NCI-H460 (cell line): ENCODE data around the gene PLCB4. TPM values are rescaled to one million over a fixed set of nuclear protein-coding genes. Genes with fewer than 3 reads are reported as not detected.
"Not testable (repeated sequence)": the region's sequence is repeated elsewhere in the genome, so short reads cannot be mapped to it uniquely, and the experiment has no call there.

ENCODE experiments used
- DNase-seq: peaks from one replicate; pipeline ENCODE4 v3.0.0-alpha.2; 2016; ENCODE audit warnings: low read depth; ENCODE audit errors: extremely low read depth
- polyA plus RNA-seq: library from polyadenylated mRNA; depleted of rRNA; stranded (reverse); fragments of >200 nt; gene quantifications from 2 replicates; pipeline ENCODE4 v1.2.3, GENCODE V29; 2014; cell fraction: nucleus; rRNA removed
- total RNA-seq: library from RNA; depleted of rRNA; stranded (reverse); fragments of >200 nt; shearing (Covaris generic); gene quantifications from 2 replicates; pipeline ENCODE4 v1.2.3, GENCODE V29; 2014; rRNA removed

The PLCB4 gene
- total RNA-seq, result 14.8 and 15.2 TPM in 2 replicates
- polyA plus RNA-seq, result 8.9 and 9.5 TPM in 2 replicates

GRCh38 chr20:9068841-9069663, at the start of gene PLCB4:
Gene PLCB4, plus strand, starts transcription at chr20:9069087. Its CDS starts 238,728 bp downstream, at chr20:9307815.
- DNase-seq, result peak; percentile 69

- DNase-seq, result no peak
Measured at GRCh38 chr20:9019833-9020232, 49.1 kb upstream of the PLCB4 start.

DNA sequence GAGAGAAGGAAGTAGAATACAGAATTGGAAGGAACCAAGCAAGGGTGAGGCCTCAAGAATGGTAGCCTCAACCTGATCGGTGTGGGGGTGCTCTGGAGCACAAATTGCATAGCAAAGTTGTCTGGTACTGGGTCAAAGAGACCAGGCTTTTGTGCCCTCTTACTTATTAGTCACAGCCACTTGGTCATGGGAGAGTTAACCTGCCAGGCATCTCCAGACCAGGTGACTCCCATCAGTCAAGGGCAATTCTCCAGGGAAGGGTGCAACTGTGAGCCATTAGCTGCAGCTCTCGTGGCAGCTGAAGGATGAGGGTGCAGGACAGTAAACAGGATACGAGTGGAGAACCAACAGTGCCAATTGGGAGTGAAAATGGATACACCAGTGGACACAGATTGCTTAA, 47.7 kb upstream of the PLCB4 start:
- no peak for DNase-seq

GRCh38 chr20:9021699-9022098, 47.2 kb upstream of the PLCB4 start:
- no peak for DNase-seq

- DNase-seq, result no peak
Measured at GRCh38 chr20:9022376-9022775, 46.5 kb upstream of the PLCB4 start.

- no peak for DNase-seq
Measured at GRCh38 chr20:9024606-9025005, 44.3 kb upstream of the PLCB4 start.

GRCh38 chr20:9025011-9025410, 43.9 kb upstream of the PLCB4 start:
- DNase-seq, result no peak

DNA sequence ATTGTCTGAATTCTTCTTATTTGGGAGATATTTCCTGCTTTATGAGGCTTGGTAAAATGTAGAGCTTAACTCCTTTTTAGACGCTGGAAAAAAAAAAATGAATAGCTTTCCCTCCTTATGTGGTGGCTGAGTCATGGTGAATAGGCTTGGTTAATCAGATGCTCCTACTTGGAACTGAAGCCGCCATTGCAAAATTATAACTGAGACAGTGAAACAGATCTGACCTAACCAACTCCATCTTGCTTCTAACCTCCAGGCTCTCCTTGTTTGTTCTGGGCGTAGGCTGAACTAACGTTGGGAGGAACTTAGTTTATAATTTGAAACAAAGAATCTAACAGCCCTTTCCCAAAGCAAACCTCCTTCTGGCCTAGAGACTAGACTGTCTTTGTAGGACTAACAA, 43.2 kb upstream of the PLCB4 start:
- peak; percentile 20 for DNase-seq

DNA sequence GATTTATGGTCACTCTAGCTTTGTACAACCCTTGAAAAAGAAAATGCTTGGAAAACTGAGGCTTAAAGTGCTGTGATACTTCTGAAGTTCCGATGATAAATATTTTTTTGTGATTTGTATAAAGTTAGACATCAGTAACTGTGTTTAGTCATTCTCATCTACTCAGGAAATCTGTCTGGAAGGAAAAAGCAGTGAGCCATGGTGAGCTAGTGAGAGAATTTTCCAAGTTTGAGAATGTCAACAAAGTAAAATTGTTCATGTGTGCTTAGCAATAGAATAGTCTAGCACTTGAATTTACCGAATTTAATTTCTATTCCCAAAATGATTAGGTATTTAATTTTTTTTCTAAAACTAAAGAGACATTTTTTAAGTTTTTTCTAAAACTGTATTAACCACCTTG, 41.3 kb upstream of the PLCB4 start:
- DNase-seq, result no peak

GRCh38 chr20:9028419-9028818, 40.5 kb upstream of the PLCB4 start:
- DNase-seq, result no peak

GRCh38 chr20:9031991-9032390, 36.9 kb upstream of the PLCB4 start:
- no peak for DNase-seq

GRCh38 chr20:9032758-9033157, 36.1 kb upstream of the PLCB4 start:
- no peak for DNase-seq

GRCh38 chr20:9035126-9035525, 33.8 kb upstream of the PLCB4 start:
- peak; percentile 46 for DNase-seq

DNA sequence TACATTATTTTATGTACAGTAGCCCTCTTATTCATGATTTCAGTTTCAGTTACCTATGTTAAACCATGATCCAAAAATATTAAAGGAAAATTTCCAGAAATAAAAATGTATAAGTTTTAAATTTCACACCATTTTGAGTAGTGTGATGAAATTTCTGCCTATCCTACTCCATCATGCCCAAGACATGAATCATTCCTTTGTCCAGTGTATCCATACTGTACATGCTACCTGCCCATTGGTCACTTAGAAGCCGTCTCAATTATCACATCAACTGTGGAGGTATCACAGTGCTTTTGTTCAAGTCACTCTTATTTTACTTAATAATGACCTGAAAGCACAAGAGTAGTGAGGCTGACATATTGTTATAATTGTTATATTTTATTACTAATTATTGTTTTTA, 32.3 kb upstream of the PLCB4 start:
- DNase-seq, result no peak

DNA sequence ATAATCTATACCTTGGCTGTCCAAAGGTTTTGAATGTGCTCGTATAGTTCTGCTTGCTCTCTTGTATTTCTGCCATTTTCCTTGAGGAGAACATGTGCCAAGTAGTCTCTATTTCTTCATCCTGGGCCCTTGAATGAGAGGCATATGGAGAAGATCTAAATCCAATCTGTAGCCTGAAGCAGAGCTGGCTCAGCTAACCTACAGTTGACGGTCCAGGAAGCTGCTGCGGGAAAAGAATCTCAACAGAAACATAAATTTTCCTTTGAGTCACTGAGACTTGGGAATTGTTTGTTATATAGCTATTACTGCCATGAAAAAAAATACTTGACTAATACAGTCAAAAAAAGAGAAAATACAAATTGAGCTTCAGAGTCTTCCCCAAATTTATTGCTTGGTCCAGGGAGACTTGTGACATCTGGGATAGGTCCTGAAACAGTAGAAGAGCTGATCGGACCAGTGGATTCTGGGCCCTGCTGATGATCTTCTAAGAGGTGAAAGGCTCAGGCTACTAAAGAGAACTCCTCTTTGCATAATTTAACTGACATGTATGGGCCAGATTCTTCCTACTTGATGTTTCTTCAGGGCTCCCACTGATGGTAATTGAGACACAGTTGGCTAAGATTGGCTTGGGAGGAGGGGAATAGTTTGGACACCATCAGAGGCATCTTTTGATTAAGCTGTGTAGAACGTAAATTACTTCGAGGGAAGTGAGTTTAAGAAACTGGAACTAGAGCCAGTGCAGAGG, 29.9 kb upstream of the PLCB4 start:
- no peak for DNase-seq

GRCh38 chr20:9040863-9041524, 27.9 kb upstream of the PLCB4 start:
- DNase-seq, result no peak

DNA sequence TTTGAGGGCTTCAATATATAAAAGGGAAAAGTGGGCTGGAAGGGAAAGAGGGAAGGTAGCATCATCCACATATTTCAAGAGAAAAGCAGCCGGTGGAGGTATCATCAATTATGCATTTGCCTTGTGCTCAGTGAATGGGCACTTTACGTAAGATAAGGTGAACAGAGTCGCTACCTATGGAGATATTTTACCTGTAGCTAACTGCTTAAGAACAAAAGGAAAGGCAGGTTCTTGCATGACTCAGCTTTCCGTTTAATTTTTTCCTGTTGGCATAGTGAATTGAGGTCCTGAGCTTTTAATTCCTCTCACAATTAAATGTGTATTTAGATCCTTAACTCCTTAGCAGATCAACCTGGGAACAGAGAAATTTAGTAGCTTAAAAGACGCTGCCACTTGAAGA, 25.5 kb upstream of the PLCB4 start:
- DNase-seq, result no peak

- not testable (repeated sequence) for DNase-seq
Measured at GRCh38 chr20:9047928-9048327, 21.0 kb upstream of the PLCB4 start.

DNA sequence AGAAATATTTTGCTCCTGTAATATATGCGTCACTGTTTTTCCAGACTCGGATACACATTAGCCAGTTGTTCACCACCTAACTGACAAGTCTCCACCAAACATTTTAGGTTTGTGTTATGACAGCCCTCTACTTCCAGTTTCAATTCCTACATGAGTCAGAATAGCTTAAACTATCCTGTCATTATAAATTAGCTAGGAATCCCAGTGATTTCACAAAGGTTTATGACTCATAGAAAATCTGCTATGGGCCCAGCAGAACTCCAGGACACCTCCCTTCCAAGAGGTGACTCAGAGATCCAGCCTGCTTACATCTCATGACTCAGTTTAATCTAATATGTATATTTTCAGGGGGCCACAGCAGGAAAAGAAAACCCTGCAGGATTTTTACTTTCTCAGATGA, 17.4 kb upstream of the PLCB4 start:
- DNase-seq, result peak; percentile 92

DNA sequence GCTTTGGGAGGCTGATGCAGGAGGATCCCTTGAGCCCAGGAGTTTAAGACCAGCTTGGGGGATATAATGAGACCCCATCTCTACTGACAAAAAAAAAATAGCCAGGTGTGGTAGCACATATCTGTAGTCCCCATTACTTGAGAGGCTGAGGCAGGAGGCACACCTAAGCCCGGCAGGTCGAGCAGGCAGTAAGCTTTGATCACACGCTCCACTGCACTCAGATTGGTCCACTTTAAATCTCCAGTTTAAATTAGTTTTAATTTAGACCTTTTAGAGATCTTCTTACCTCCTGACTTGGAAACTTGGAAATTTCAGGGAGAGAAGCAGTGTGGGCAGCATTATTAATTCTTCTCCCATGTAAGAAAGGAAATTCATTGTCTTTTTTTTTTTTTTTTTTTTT, 16.8 kb upstream of the PLCB4 start:
- DNase-seq, result no peak

DNA sequence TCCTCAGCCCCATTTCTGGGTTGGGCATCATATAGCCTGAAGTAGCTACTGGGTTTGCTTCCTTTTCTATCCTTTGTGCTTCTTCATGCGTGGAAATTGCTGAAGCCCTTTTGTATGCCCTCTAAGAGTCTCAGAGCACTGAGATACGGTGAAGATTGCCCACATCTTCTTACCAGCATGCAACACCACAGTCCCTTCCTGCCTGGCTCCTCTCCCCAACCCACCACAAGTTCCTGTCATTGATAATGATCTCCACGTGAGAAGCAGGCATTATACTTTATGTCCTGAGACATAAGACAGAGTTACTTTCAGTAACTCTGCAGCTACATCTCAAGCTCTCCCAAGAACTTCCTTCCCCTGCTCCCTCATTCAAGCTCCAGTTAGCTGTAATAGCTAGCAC, 15.8 kb upstream of the PLCB4 start:
- no peak for DNase-seq
